A549 (cell line): ENCODE results near the gene NXNL1. TPM values are rescaled to one million over a fixed set of nuclear protein-coding genes. Genes with fewer than 3 reads are reported as not detected.

ENCODE experiments used
- ATAC-seq, 2 experiments: fragments of 200-7000 bp in 1 of 2; fragments of >200 bp in 1 of 2; cut with Nextera tagmentation in 1 of 2; cut with Tn5 transposase in 1 of 2; 3 replicates each; pipeline versions ENCODE4 v1.8.0 to v1.9.1; 2018 to 2020; ENCODE audit warnings: mild to moderate bottlenecking in 1 of 2, moderate library complexity in 1 of 2
- CTCF ChIA-PET: fragments of 300-600 bp; sonication (Branson Sonifier 250); formaldehyde crosslinking; extraction: SDS; loops from one replicate; lab custom pipeline; 2021; ENCODE audit warnings: antibody characterized with exemption, inconsistent platforms; lab: Yijun Ruan, JAX
- POLR2A ChIA-PET: fragments of 350-600 bp; formaldehyde crosslinking; extraction: SDS; loops from one replicate; lab custom pipeline; 2021; ENCODE audit warnings: antibody characterized with exemption, inconsistent platforms; lab: Yijun Ruan, JAX
- DNase-seq, 2 experiments: peaks; one replicate each; pipeline versions ENCODE4 v3.0.0 to v3.0.0-alpha.2; 2011 to 2016; ENCODE audit warnings: low read depth in 1 of 2, low spot score in 1 of 2
- FAIRE-seq: peaks from 2 replicates; lab custom pipeline; 2011; peaks lifted over from hg19 to GRCh38; lab: Jason Lieb, UNC
- H3K27ac ChIP-seq, 2 experiments: fragments of >200 bp; sonication (Bioruptor Twin); formaldehyde crosslinking; 3 replicates each; pipeline ENCODE4 v1.5.1; 2016 to 2017
- H3K4me1 ChIP-seq: fragments of >200 bp; sonication (Bioruptor Twin); formaldehyde crosslinking; 3 replicates; pipeline ENCODE4 v1.6.1; 2016
- H3K4me2 ChIP-seq: fragments of >200 bp; sonication (Bioruptor Twin); formaldehyde crosslinking; 3 replicates; pipeline ENCODE4 v1.6.1; 2016
- H3K4me3 ChIP-seq: fragments of >200 bp; sonication (Bioruptor Twin); formaldehyde crosslinking; 3 replicates; pipeline ENCODE4 v1.5.1; 2016
- H3K9me3 ChIP-seq: fragments of >200 bp; sonication (Bioruptor Twin); formaldehyde crosslinking; 3 replicates; pipeline ENCODE4 v1.6.1; 2016
- CBX2 ChIP-seq: fragments of 200-600 bp; sonication (generic); IDR thresholded peaks from 2 replicates; pipeline ENCODE4 v1.6.1; 2016; ENCODE audit warnings: low read depth, mild to moderate bottlenecking, borderline replicate concordance
- CHD2 ChIP-seq: fragments of 150-350 bp; IDR thresholded peaks from 2 replicates; pipeline ENCODE4 v1.6.1; 2014; ENCODE audit warnings: low read length; ENCODE audit not compliant: partially characterized antibody
- CHD4 ChIP-seq: fragments of 200-600 bp; sonication (generic); IDR thresholded peaks from 2 replicates; pipeline ENCODE4 v1.6.1; 2016; ENCODE audit warnings: antibody characterized with exemption, mild to moderate bottlenecking, borderline replicate concordance
- CTCF ChIP-seq: fragments of >200 bp; sonication (Bioruptor Twin); formaldehyde crosslinking; IDR thresholded peaks from 3 replicates; pipeline ENCODE4 v1.5.1; 2016
- EHMT2 ChIP-seq: fragments of 200-600 bp; sonication (generic); IDR thresholded peaks from 2 replicates; pipeline ENCODE4 v1.6.1; 2016; ENCODE audit warnings: antibody characterized with exemption, low read depth, mild to moderate bottlenecking, moderate library complexity
- EP300 ChIP-seq, 2 experiments: fragments of >200 bp; sonication (Bioruptor Twin); formaldehyde crosslinking; IDR thresholded peaks; 2 replicates in 1 of 2; 3 replicates in 1 of 2; pipeline ENCODE4 v1.6.1; 2016 to 2017
- ESRRA ChIP-seq: fragments of 150-350 bp; IDR thresholded peaks from 2 replicates; pipeline ENCODE4 v1.6.1; 2014; ENCODE audit warnings: mild to moderate bottlenecking, low read length, borderline replicate concordance
- FOXS1 ChIP-seq: fragments of 250-450 bp; sonication (Bioruptor Pico); IDR thresholded peaks from 2 replicates; pipeline ENCODE4 v1.5.0; 2020; ENCODE audit warnings: mild to moderate bottlenecking, moderate library complexity
- HDAC2 ChIP-seq: fragments of 200-600 bp; sonication (generic); IDR thresholded peaks from 2 replicates; pipeline ENCODE4 v1.6.1; 2016
- HOXB13 ChIP-seq: fragments of 250-450 bp; sonication (Bioruptor Pico); IDR thresholded peaks from 2 replicates; pipeline ENCODE4 v1.5.0; 2020; ENCODE audit warnings: low read depth, mild to moderate bottlenecking, moderate library complexity
- HOXB5 ChIP-seq: fragments of 250-450 bp; sonication (Bioruptor Pico); IDR thresholded peaks from 2 replicates; pipeline ENCODE4 v1.5.0; 2020; ENCODE audit warnings: mild to moderate bottlenecking, moderate library complexity
- PHF8 ChIP-seq: fragments of 200-600 bp; sonication (generic); IDR thresholded peaks from 2 replicates; pipeline ENCODE4 v1.6.1; 2016; ENCODE audit warnings: low read depth, mild to moderate bottlenecking, antibody characterized with exemption, moderate library complexity, borderline replicate concordance
- SREBF2 ChIP-seq: fragments of 450-650 bp; IDR thresholded peaks from 2 replicates; pipeline ENCODE4 v1.6.1; 2014; ENCODE audit warnings: mild to moderate bottlenecking, moderate library complexity
- WGBS: methylation state at CpG from one replicate; pipeline ENCODE4 v1.1.6; 2017; ENCODE audit errors: missing lambda C conversion rate; 5-methylcytosine and 5-hydroxymethylcytosine counted together
- polyA plus RNA-seq, 4 experiments: library from polyadenylated mRNA; depleted of rRNA in 3 of 4; stranded (reverse); fragments of >200 nt; fragmentation: RNase III in 1 of 4; extraction: RNeasy Plus Mini Kit Qiagen cat#74134 plus additional on column Dnase treatment in 1 of 4; gene quantifications; 2 replicates in 3 of 4; 3 replicates in 1 of 4; pipeline ENCODE4 v1.2.3, GENCODE V29; 2011 to 2017

Gene NXNL1
- polyA plus RNA-seq, 2 of the 4 experiments (the other 2 are of a cell fraction): not detected

DNA sequence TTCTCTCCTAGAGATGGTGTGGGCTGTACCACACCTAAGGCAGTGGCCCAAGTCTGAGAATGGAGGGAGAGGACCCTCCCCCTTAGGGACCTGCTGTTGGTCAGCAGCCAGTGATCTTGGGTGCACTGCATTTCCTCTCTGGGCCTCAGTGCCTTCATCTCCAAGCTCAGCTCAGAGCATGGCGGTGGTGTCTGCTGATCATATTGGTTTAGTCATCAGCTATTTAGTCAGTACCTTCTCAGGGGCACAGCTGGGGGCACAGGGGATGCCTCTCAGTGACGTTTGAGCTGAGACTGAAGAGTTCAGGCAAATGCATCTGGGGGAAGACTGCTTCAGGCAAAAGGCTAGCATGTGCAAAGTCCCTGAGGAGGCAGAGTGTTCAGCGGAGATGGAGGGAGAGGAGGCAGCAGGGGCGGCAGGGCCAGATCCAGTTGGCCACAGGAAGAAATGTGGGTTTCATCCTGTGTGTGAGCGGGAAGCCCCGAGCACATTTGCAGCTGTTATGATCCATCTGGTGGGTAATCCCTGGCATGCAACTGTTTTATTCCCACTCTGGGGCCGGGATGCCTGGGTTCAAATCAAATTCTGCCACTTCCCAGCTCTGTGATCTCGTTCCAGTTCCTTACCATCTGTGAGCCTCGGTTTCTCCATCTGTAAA is 35.0 kb upstream of the NXNL1 start:
- POLR2A ChIA-PET: interaction anchor here (0.5 to 1.0 kb wide), 2 partner anchors 8 to 16 kb away, joined by 3 to 6 read pairs; partner anchors contain the start of gene PGLS
- H3K27ac ChIP-seq: no peak overlapping the region
- WGBS: 58% methylated on average over 8 of the region's 9 CpGs
- DNase-seq: no peak
- H3K4me3 ChIP-seq: no peak overlapping the region
- no peak for FAIRE-seq
- no peak; a peak in 1 of 6 replicates for ATAC-seq
- TF ChIP-seq SREBF2 (no peak), CBX2 (no peak), FOXS1 (CRISPR knock-in tag) (no peak)
- TF ChIP-seq, all 56 proteins: peak for 0
- Histone ChIP-seq H3K9me3 (no peaks in the 10 kb centered on the region), H3K4me1 (peaks cover 7% of the 10 kb centered on the region; the same call in 1 of the 3 replicates), H3K4me2 (no peak overlapping the region)
- CTCF ChIA-PET: interaction anchor here (0.5 to 3.0 kb wide), 30 partner anchors 8 to 360 kb away, joined by 3 to 28 read pairs (median 4); partner anchors contain the start of genes NXNL1 and PGLS

DNA sequence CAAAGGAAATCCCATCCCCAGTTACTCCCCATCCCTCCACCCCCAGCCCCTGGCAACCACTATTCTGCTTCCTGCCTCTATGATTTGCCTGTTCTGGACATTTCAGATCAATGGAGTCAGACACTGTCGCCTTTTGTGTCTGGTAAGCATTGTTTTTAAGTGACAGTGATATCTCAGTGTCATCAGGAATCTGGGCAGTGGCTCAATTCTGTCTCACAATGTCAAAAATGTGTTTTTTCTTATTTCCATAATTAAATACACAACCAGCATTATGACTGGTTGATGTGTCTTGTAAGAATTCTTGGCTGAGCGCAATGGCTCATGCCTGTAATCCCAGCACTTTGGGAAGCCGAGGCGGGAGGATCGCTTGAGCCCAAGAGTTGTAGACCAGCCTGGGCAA is 30.6 kb upstream of the NXNL1 start:
- WGBS: 93% methylated on average over 5 of the region's 5 CpGs
- ChIA-PET CTCF (no interaction called here), POLR2A (no interaction called here)
- Histone ChIP-seq H3K27ac (no peak overlapping the region), H3K4me1 (no peaks in the 10 kb centered on the region), H3K9me3 (no peaks in the 10 kb centered on the region), H3K4me3 (no peak overlapping the region), H3K4me2 (no peak overlapping the region)
- TF ChIP-seq HOXB13 (CRISPR knock-in tag): no peak
- no peak for TF ChIP-seq CTCF
- TF ChIP-seq HOXB5 (CRISPR knock-in tag): no peak
- no peak for TF ChIP-seq HDAC2
- DNase-seq (no peak), ATAC-seq (no peak), FAIRE-seq (no peak)

DNA sequence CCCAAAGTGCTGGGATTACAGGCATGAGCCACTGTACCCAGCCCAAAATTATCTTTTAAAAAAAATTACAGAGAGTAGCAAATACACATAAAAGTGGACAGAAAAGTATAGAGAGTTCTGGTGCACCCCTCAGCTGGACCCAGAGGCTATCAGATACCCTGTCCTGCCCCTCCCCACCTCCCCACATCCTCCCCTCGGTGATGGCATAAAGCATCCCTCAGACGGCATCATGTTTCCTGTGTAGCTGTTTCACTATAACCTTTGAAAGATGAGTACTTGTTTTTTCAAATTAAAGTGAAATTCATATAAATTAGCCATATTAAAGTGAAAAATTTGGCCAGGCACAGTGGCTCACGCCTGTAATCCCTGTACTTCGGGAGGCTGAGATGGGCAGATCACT is 29.7 kb upstream of the NXNL1 start:
- CTCF ChIA-PET: interaction anchor here (0.5 kb wide), 1 partner anchor 227 kb away, joined by 3 read pairs; no protein-coding TSS in a partner anchor
- no peak for FAIRE-seq
- ATAC-seq: no peak

GRCh38 chr19:17489392-17490030 is 28.8 kb upstream of the NXNL1 start:
- Histone ChIP-seq H3K4me3 (no peak overlapping the region), H3K4me1 (no peaks in the 10 kb centered on the region), H3K27ac (no peak overlapping the region), H3K4me2 (no peak overlapping the region), H3K9me3 (no peaks in the 10 kb centered on the region)
- ATAC-seq: no peak
- no peak for FAIRE-seq
- DNase-seq: no peak
- TF ChIP-seq PHF8 (no peak), ESRRA (no peak), EP300 (IDR thresholded peaks at IDR 0.05) (no peak), EHMT2 (no peak)
- 95% methylated on average over 8 of the region's 9 CpGs for WGBS
- POLR2A ChIA-PET: no interaction called here
- CTCF ChIA-PET: no interaction called here

More for the DNA sequence above, 29.7 kb upstream of the NXNL1 start:
- 82% methylated on average over 4 of the region's 4 CpGs for WGBS
- TF ChIP-seq CHD2: no peak
- no peak for TF ChIP-seq ESRRA
- TF ChIP-seq CHD4: no peak
- no peak for TF ChIP-seq HOXB13 (CRISPR knock-in tag)
- TF ChIP-seq, all 56 proteins: peak for 0
- Histone ChIP-seq H3K4me1 (no peaks in the 10 kb centered on the region), H3K9me3 (no peaks in the 10 kb centered on the region), H3K4me3 (no peak overlapping the region), H3K4me2 (no peak overlapping the region), H3K27ac (no peak overlapping the region)
- POLR2A ChIA-PET: no interaction called here
- no peak for DNase-seq
